H9 (cell line): ENCODE results near the gene ZNF446. TPM values are rescaled to one million over a fixed set of nuclear protein-coding genes. Genes with fewer than 3 reads are reported as not detected.

Experiments
- DNase-seq: peaks from one replicate; pipeline ENCODE4 v3.0.0-alpha.2; 2017
- H2AFZ ChIP-seq: one replicate; pipeline ENCODE4 v1.6.1; 2013; ENCODE audit warnings: mild to moderate bottlenecking, low read length, control low read depth, moderate library complexity
- H2AK5ac ChIP-seq: 2 replicates; pipeline ENCODE4 v1.6.1; 2013; ENCODE audit warnings: low read length, control low read depth, mixed read lengths; ENCODE audit not compliant: insufficient read length
- H2BK120ac ChIP-seq: one replicate; pipeline ENCODE4 v1.6.1; 2013; ENCODE audit warnings: low read depth, mild to moderate bottlenecking, low read length, control low read depth, inconsistent platforms; ENCODE audit not compliant: poor library complexity, severe bottlenecking
- H2BK12ac ChIP-seq: 2 replicates; pipeline ENCODE4 v1.6.1; 2013; ENCODE audit warnings: low read length, control low read depth, mixed read lengths, low read depth; ENCODE audit not compliant: insufficient read length
- H2BK15ac ChIP-seq: 2 replicates; pipeline ENCODE4 v1.6.1; 2013; ENCODE audit warnings: low read depth, low read length, control low read depth
- H2BK20ac ChIP-seq: one replicate; pipeline ENCODE4 v1.6.1; 2013; ENCODE audit warnings: low read depth, mild to moderate bottlenecking, low read length, control low read depth, inconsistent platforms; ENCODE audit not compliant: poor library complexity, severe bottlenecking
- H2BK5ac ChIP-seq: 2 replicates; pipeline ENCODE4 v1.6.1; 2013; ENCODE audit warnings: low read length, control low read depth, mixed read lengths; ENCODE audit not compliant: insufficient read length
- H3K14ac ChIP-seq: 2 replicates; pipeline ENCODE4 v1.6.1; 2013; ENCODE audit warnings: low read length, control low read depth; ENCODE audit not compliant: insufficient read depth
- H3K18ac ChIP-seq: 2 replicates; pipeline ENCODE4 v1.6.1; 2013; ENCODE audit warnings: low read depth, mild to moderate bottlenecking, mixed read lengths, low read length, control low read depth; ENCODE audit not compliant: insufficient read length
- H3K23ac ChIP-seq: 2 replicates; pipeline ENCODE4 v1.6.1; 2013; ENCODE audit warnings: low read length, control low read depth, mixed read lengths, low read depth; ENCODE audit not compliant: insufficient read length
- H3K23me2 ChIP-seq: 2 replicates; pipeline ENCODE4 v1.6.1; 2013; ENCODE audit warnings: low read depth, mild to moderate bottlenecking, mixed read lengths, low read length, control low read depth; ENCODE audit not compliant: insufficient read length, poor library complexity, severe bottlenecking
- H3K27ac ChIP-seq: 2 replicates; pipeline ENCODE4 v1.5.1; 2013; ENCODE audit warnings: low read length, control low read depth, mixed read lengths, low read depth; ENCODE audit not compliant: insufficient read length
- H3K27me3 ChIP-seq: 2 replicates; pipeline ENCODE4 v1.6.1; 2013; ENCODE audit warnings: low read length, control low read depth, inconsistent platforms; ENCODE audit not compliant: insufficient read depth
- H3K4ac ChIP-seq: 2 replicates; pipeline ENCODE4 v1.6.1; 2013; ENCODE audit warnings: low read depth, mild to moderate bottlenecking, control low read depth, inconsistent platforms, low read length, moderate library complexity
- H3K4me1 ChIP-seq: 2 replicates; pipeline ENCODE4 v1.6.1; 2013; ENCODE audit warnings: low read length, control low read depth, inconsistent platforms; ENCODE audit not compliant: insufficient read depth
- H3K4me2 ChIP-seq: 2 replicates; pipeline ENCODE4 v1.6.1; 2013; ENCODE audit warnings: low read length, control low read depth, mixed read lengths; ENCODE audit not compliant: insufficient read length, insufficient read depth
- H3K56ac ChIP-seq: 2 replicates; pipeline ENCODE4 v1.6.1; 2013; ENCODE audit warnings: low read depth, mild to moderate bottlenecking, mixed read lengths, low read length, control low read depth; ENCODE audit not compliant: insufficient read length
- H3K79me1 ChIP-seq: 2 replicates; pipeline ENCODE4 v1.6.1; 2013; ENCODE audit warnings: low read depth, mild to moderate bottlenecking, moderate library complexity, low read length, control low read depth, inconsistent platforms; ENCODE audit not compliant: insufficient read depth, poor library complexity, severe bottlenecking
- H3K79me2 ChIP-seq: 2 replicates; pipeline ENCODE4 v1.6.1; 2013; ENCODE audit warnings: low read length, control low read depth, inconsistent platforms; ENCODE audit not compliant: insufficient read depth
- H3K9ac ChIP-seq: 2 replicates; pipeline ENCODE4 v1.6.1; 2013; ENCODE audit warnings: low read length, control low read depth, mixed read lengths; ENCODE audit not compliant: insufficient read length; ENCODE audit errors: extremely low read depth
- H3K9me3 ChIP-seq: one replicate; pipeline ENCODE4 v1.6.1; 2013; ENCODE audit warnings: low read depth, low read length, inconsistent platforms; ENCODE audit not compliant: control insufficient read depth
- H3T11ph ChIP-seq: one replicate; pipeline ENCODE4 v1.6.1; 2013; ENCODE audit warnings: mild to moderate bottlenecking, low read length, control low read depth, inconsistent platforms
- H4K20me1 ChIP-seq: one replicate; pipeline ENCODE4 v1.6.1; 2013; ENCODE audit not compliant: control insufficient read depth, insufficient read length, insufficient read depth
- H4K5ac ChIP-seq: 2 replicates; pipeline ENCODE4 v1.6.1; 2013; ENCODE audit warnings: low read depth, mild to moderate bottlenecking, mixed read lengths, low read length, control low read depth; ENCODE audit not compliant: insufficient read length
- H4K8ac ChIP-seq: replicated peaks from 2 replicates; pipeline ENCODE4 v1.6.1; 2013; ENCODE audit warnings: low read length, control low read depth, mixed read lengths, low read depth; ENCODE audit not compliant: insufficient read length
- H4K91ac ChIP-seq: 2 replicates; pipeline ENCODE4 v1.6.1; 2013; ENCODE audit warnings: low read depth, mild to moderate bottlenecking, moderate library complexity, mixed read lengths, low read length, control low read depth; ENCODE audit not compliant: insufficient read length
- H3K27ac Mint-ChIP-seq, 3 experiments: 2 replicates in 2 of 3; 3 replicates in 1 of 3; pipeline ENCODE4 v1.8.0; 2020 to 2021; ENCODE audit warnings: mixed read lengths in 3 of 3, mild to moderate bottlenecking in 1 of 3, moderate library complexity in 1 of 3
- H3K27me3 Mint-ChIP-seq: 2 replicates; pipeline ENCODE4 v1.8.0; 2021; ENCODE audit warnings: low read depth, mild to moderate bottlenecking, moderate library complexity, mixed read lengths
- H3K36me3 Mint-ChIP-seq, 3 experiments: 2 replicates in 2 of 3; 3 replicates in 1 of 3; pipeline ENCODE4 v1.8.0; 2020 to 2021; ENCODE audit warnings: low read depth in 3 of 3, mixed read lengths in 3 of 3; ENCODE audit not compliant: insufficient read depth in 1 of 3
- H3K4me1 Mint-ChIP-seq, 2 experiments: 2 replicates each; pipeline ENCODE4 v1.8.0; 2020; ENCODE audit warnings: mixed read lengths in 2 of 2
- H3K4me3 Mint-ChIP-seq, 2 experiments: 2 replicates in 1 of 2; 3 replicates in 1 of 2; pipeline ENCODE4 v1.8.0; 2020 to 2021; ENCODE audit warnings: mild to moderate bottlenecking in 2 of 2, mixed read lengths in 2 of 2, moderate library complexity in 1 of 2
- H3K9me3 Mint-ChIP-seq, 2 experiments: 2 replicates in 1 of 2; 3 replicates in 1 of 2; pipeline ENCODE4 v1.8.0; 2020; ENCODE audit warnings: mild to moderate bottlenecking in 2 of 2, mixed read lengths in 2 of 2, moderate library complexity in 1 of 2
- CTCF ChIP-seq: fragments of 200-600 bp; sonication (generic); conservative IDR thresholded peaks from 3 replicates; pipeline ENCODE4 v1.8.0; 2021; ENCODE audit warnings: antibody characterized with exemption, mild to moderate bottlenecking
- WGBS: extraction: QIAGEN DNeasy Blood & Tissue Kit; methylation state at CpG from one replicate; pipeline ENCODE4 v1.1.7; 2013; ENCODE audit warnings: missing lambda C conversion rate, low lambda C conversion rate, mixed read lengths; ENCODE audit not compliant: insufficient read length; ENCODE audit errors: extremely low coverage; 5-methylcytosine and 5-hydroxymethylcytosine counted together
- total RNA-seq: library from RNA; stranded (reverse); gene quantifications from 2 replicates; pipeline ENCODE4 v1.2.1, GENCODE V29; 2021

The ZNF446 gene
- total RNA-seq, 1 experiment from 2014 or later: 7.6 TPM

DNA sequence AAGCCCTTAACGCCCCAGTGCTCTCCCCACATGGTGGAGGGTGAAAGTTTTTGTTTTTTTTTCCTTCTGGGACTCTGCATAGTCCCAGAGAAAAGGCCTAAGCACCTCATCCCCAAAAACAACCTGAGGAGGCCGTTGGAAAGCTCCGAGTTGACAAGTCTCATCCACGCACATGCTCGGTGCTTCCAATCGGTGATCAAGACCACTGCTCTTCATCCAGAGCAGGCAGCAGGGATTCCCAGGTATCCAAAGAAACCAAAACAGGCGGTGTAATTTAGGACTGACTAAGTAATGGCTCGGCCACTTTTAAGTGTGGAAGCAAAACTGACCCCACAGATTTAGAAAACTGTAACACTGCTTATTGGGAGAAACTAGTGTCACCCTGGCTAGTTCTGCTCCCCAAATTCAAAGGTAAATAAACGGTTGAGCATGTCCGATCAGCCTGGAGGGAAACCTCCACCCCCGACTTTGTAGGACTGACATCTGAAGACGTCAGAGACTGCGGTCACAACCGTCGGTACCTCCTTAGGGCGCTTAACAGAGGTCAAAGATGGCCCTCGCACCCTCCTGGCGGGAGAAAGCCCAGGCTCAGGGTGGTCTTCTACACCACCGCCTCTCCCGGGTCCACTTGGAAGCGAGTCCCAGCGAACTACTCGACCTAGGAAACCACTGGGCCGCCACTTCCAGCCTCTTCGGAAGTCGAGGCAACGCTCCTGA is 997 bp upstream of the ZNF446 start:
- no peak overlapping the region for H3K23ac ChIP-seq
- peaks cover 7% of the 10 kb centered on the region for H3K23me2 ChIP-seq
- H3K18ac ChIP-seq: no peak overlapping the region
- no peak overlapping the region for H2BK120ac ChIP-seq
- no peak overlapping the region for H3K4ac ChIP-seq
- TF ChIP-seq CTCF: no peak
- H3K56ac ChIP-seq: no peak overlapping the region
- H2BK5ac ChIP-seq: no peak overlapping the region
- DNase-seq: peak; percentile 18
- no peaks in the 10 kb centered on the region for H4K20me1 ChIP-seq
- H2BK15ac ChIP-seq: no peak overlapping the region
- H3K9ac ChIP-seq: no peak overlapping the region
- no peak overlapping the region for H3T11ph ChIP-seq
- H2AFZ ChIP-seq: no peak overlapping the region
- H3K4me1 ChIP-seq: no peaks in the 10 kb centered on the region
- H3K36me3 Mint-ChIP-seq: peaks cover 0 to 25% (median 4%) of the 10 kb centered on the region in 3 experiments; a peak in 5 of 7 replicates
- H3K27ac ChIP-seq: no peak overlapping the region
- H2BK12ac ChIP-seq: no peak overlapping the region
- no peak overlapping the region for H4K5ac ChIP-seq
- no peaks in the 10 kb centered on the region for H3K9me3 ChIP-seq
- no peaks in the 10 kb centered on the region for H3K27me3 ChIP-seq
- H3K9me3 Mint-ChIP-seq: no peaks in the 10 kb centered on the region
- no peak overlapping the region for H2BK20ac ChIP-seq
- peak overlapping the region; percentile 43 for H3K4me2 ChIP-seq
- H3K79me2 ChIP-seq: no peaks in the 10 kb centered on the region
- H4K8ac ChIP-seq: no peak overlapping the region
- no peak overlapping the region for H3K14ac ChIP-seq
- peaks cover 9 to 13% of the 10 kb centered on the region in 2 experiments for H3K4me1 Mint-ChIP-seq
- H3K79me1 ChIP-seq: no peaks in the 10 kb centered on the region
- no peaks in the 10 kb centered on the region; the same call in 1 of the 2 replicates for H3K27me3 Mint-ChIP-seq
- H4K91ac ChIP-seq: no peak overlapping the region
- no CpG with 5 or more reads among the region's 27 CpGs for WGBS
- H3K4me3 Mint-ChIP-seq: peak overlapping the region; percentile 88 to 94
- H3K27ac Mint-ChIP-seq: peak overlapping the region in 2 of 3 experiments; percentile 97 to 98; a peak in 3 of 7 replicates
- no peak overlapping the region for H2AK5ac ChIP-seq
